ENCODE data around the gene ITGAV.

ITGAV gene

GRCh38 chr2:186575856-186576255 lies 14.0 kb upstream of the ITGAV start:
- no peak for DNase-seq

GRCh38 chr2:186576614-186577013 lies 13.2 kb upstream of the ITGAV start:
- no peak for DNase-seq

GRCh38 chr2:186582698-186583097 lies 7.2 kb upstream of the ITGAV start:
- DNase-seq, result no peak

DNA sequence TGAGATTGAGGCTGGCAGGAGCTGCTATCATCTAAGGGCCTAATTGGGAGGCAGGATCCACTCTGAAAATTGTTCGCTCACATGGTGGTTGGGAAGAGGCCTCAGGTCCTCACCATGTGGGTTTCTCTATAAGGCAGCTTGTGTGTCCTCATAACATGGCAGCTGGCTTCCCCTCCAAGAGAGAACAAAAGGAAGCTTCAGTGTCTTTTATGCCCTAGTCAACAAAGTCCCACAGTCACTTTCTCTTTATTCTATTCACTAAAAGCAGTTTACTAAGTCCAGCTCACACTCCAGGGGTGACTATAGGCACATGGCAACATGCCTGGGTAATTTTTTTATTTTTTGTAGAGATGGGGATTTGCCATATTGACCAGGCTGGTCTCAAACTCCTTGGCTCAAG lies 5.8 kb upstream of the ITGAV start:
- DNase-seq, result no peak

GRCh38 chr2:186588421-186588820 lies 1.4 kb upstream of the ITGAV start:
- DNase-seq, result no peak

DNA sequence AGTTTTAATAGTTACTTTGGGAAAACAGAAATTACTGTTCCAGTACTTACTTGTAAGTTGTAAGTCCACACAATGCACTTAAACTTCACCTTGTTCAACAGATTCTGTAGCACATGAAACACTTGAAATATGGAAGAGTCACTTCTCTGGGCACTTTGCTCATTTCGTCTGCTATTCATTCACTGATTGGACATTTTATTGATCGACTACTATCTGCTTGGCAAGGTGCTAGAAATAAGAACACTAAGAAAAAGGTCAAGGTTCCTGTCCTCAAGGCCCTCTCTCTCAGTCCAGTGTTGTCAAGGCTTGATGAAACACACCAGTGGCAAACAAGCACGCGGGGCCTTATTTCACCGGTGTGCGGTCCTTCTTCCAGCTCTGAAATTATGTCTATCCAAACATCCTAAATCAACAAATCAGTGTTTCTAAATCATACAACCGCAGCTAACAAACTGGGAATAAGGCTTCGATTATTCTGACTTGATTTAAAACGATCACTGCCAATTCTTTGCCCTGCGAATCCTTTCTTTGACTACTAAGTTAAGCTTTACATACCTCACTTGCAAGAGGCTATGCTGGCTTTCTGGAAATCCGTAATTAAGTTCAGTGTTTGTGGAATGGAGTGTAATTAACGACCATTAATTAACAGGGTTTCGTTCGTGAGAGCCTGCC lies 780 bp upstream of the ITGAV start:
- no peak for DNase-seq

- DNase-seq, result peak; percentile 77
Measured at GRCh38 chr2:186590350-186590758, 498 bp downstream of the ITGAV start.

DNA sequence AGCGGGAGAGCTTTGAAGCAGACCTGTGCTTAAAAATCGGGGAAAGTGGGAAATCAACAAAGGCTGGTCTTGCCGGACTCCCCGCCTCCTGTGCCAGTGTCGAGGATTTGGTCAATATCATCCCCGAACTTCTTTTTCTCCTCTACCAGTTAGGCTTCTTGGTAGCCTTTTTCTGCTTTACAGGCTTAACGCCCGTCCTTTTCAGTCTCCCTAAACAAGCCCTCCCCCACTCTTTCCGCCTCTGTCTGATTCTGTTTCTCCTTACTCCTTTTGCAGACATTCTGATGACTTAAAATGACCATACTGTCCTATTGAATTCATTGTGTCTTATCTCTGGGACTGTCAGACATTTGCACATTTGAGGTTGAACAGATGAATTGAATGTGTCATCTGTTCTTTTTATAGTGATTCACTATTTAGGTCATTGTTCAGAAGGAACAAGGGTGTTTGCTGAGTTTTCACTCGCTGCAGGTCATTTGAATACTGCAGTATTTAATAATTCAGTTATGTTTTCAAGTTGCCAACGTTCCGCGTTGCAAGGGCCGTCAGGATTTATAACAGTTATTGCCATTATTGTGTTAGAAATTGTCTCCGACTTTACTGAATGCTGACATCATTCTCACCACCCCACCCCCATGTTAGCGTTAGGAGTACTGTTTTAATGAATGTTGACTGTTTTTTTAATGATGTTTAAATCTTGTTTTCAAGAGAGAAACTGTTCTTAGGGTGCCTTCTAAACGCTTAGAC lies 1.1 kb downstream of the ITGAV start:
- DNase-seq, result peak; percentile 69

- DNase-seq, result no peak
Measured at GRCh38 chr2:186591506-186591890, 1.6 kb downstream of the ITGAV start.

DNA sequence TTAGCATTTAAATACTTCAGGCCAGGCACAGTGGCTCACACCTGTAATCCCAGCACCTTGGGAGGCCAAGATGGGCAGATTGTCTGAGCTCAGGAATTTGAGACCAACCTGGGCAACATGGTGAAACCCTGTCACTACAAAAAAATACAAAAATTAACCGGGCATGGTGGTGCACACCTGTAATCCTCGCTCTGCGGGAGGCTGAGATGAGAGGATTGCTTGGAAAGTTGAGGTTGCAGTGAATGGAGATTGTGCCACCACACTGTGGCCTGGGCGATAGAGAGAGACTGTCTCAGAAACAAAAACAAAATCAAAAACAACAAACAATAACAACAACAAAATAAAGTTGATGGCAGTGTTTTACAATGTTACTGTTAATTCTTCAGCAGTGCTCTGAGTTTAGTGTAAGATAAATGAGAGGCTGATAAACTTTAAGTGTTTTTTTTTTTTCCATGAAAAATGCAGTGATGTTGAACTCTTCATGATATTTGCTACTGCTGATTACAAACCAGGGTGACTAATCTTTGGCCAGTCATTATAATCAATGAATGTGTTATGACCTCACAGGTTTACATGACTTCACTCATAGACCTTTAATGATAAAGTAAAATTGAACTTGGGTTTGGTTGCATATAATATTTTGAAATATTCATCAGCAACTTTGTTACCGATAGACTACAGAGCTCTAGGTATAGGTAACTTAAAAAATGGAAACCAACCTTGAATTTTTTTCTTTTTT lies 2.5 kb downstream of the ITGAV start:
- DNase-seq, result no peak

GRCh38 chr2:186593523-186593922 lies 3.7 kb downstream of the ITGAV start:
- no peak for DNase-seq

DNA sequence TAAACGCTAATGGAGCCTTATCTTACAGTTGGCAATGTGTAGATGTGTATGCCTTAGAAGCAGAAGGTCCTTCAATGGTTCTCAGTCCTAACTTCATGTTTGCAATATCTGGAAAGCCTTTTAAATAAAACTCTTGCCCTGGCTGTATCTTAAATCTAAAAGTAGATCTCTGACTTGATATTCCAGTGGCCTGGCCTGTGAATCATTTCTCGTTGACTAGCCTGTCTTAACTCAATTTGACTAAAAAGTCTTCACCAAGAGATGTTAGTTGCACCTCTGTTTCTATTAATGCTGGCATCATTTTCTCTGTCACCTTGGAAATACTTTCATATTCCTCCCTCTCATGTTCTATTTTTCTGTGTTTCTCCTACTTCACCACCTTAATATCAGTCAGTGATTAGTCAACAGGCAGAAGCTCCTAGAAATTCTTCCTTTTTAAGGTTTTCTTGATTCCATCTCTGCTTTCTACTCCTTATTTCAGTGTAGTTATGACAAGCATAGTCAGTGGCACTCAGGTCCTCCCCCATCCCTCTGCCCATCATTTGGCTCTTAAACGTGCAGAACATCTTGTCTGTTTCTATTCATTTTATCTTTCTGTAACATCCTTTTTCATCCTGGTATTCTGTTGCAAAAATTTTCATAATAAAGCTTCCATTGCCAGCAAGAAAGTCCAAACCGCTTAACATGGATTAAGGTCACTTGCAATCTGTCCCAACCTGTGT lies 4.3 kb downstream of the ITGAV start:
- DNase-seq, result no peak

DNA sequence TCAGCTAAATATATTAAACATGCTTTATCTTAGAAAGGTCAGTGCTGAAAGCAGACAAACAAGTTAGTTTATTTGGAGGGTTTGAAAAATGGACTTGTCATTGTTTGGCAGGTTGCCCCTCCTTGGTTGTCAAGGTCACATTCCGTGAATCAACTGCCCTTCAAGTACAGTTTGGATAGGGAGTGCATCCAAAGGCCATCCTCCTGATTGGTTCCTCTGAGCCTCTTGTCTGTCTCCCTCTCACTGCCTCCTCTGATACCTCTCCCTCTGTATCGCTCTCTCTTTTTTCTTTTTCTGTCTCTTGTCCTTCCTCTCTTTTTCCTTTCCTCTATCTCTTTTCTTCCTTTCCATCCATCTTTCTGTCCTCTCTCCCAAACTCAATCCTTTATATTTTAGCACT lies 5.4 kb downstream of the ITGAV start:
- no peak for DNase-seq

GRCh38 chr2:186599186-186599778 lies 9.4 kb downstream of the ITGAV start:
- DNase-seq, result no peak

- DNase-seq, result no peak
Measured at GRCh38 chr2:186603286-186603685, 13.4 kb downstream of the ITGAV start.

GRCh38 chr2:186605041-186605440 lies 15.2 kb downstream of the ITGAV start:
- DNase-seq, result no peak

DNA sequence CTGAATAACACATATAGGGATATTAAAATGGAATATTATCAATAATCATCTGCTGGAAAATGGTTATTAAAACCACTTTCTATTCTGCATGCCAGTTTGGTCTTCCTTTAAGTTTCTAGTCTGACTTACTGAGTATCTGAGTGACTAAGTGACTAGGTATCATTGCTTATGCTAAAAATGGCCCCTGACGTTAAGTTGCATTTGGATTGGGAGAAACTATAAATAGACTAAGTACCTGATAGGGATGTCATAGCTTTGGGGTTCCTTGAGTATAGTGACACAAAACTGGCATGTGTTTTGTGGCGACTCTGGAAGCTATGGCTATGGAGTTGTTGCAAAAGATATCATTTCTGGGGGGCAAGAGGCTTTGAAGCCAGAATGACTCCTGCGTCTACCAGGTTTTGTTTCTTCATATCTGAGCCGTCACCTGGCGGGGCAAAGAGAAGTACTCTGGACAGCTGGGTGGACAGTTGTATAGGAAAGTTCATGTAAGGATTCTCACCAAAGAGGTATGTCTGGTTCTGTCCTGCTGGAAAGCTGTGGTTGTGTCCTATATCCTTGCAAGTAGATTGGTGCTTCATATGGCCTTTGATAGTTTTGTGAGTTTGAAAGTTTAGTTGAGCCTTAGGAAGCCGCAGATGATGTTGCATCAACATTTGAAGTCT lies 17.9 kb downstream of the ITGAV start:
- no peak for DNase-seq

GRCh38 chr2:186610785-186611184 lies 20.9 kb downstream of the ITGAV start:
- no peak for DNase-seq

DNA sequence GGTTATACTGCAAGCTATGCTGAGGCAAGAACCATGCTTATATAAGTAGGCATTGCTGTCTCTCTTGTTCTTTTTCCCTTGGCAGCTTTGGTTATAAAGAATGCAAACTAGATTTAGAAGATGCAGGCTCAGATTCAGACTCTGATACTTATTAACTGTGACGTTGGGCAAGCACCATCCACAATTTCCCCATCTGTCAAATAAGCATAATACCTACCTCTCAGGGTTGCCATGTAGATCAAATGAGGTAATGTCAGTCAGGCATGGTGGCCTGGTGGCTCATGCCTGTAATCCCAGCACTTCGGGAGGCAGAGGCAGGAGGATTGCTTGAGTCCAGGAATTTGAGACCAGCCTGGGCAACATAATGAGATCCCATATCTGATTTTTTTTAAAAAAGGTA lies 21.7 kb downstream of the ITGAV start:
- no peak for DNase-seq

DNA sequence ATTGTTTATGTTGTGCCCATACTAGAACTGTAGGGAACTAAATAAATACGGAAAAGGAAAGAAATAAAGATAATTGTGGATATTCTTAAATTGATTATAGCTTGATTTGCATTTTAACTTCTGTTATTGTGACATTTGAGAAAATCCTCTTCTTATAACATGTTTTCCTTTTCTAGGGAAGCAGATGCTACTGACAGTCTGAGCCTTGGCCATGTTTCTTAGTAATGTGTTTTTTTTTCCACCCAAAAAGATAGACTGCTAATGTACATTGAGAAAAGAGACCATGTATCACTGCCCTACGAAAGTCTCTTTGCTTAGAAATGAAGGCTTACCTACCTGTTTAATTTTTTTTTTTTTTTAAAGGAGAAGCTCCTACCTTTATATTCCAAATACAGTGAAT lies 22.2 kb downstream of the ITGAV start:
- DNase-seq, result no peak

DNA sequence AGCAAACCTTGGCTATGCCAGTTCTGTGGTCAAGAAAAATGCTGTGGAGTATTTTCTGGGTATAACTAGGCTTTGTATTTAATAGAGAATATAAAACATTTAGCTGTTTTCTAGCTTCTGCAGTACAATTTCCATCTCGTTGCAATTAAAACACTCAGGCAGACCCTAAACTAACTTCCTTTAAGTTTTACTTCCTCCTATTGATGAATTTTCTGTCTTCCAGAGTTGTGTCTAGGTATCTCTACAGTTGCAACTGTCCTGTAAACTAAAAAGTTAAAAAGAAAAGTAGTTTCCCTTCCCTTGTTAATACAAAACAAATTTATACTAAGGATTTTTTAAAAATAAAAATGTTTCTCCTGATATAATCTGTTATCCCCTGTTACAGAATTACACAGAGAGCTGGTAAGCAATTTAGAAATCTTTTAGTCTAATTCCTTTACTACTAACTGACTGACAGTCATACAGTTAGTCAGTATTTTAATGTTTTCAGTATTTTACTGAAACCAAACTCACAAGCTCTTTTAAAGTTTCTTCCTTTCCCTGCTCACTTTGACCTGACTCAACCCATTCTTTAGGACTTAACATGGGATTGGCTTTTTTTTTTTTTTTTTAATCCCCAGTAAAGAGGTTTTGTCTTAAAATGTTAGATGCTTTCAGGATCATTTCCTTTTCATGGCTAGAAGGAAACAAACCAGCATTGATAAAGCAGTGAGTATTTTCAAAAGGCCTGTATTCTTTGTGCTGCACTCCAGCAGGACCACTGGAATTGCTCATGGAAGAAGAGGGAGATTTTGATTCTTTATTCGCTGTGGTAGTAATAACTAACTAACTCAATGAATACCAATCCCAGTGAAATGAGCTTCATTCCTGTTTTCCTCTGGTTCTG lies 22.9 kb downstream of the ITGAV start:
- no peak for DNase-seq
